ENCODE measurements around the gene TBC1D8.

DNA sequence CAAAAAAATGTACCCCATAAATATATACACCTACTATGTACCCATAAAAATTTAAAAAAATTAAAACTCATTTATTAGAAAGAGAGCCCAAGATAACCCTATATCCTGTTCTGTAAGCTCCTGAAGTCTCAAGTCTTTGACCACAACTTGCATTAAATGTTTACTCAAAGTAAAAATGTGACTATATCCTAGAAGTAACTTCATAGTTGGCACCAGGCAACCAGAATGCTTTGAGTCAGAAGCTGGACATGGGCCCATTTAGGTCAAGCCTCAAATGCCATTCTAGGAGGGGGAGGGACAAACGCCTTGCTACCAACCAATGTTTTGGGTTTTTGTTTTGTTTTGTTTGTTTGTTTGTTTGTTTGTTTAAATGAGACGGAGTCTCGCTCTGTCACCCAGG, 9.3 kb upstream of the TBC1D8 start:
- TF ChIP-seq, protein P1, sequence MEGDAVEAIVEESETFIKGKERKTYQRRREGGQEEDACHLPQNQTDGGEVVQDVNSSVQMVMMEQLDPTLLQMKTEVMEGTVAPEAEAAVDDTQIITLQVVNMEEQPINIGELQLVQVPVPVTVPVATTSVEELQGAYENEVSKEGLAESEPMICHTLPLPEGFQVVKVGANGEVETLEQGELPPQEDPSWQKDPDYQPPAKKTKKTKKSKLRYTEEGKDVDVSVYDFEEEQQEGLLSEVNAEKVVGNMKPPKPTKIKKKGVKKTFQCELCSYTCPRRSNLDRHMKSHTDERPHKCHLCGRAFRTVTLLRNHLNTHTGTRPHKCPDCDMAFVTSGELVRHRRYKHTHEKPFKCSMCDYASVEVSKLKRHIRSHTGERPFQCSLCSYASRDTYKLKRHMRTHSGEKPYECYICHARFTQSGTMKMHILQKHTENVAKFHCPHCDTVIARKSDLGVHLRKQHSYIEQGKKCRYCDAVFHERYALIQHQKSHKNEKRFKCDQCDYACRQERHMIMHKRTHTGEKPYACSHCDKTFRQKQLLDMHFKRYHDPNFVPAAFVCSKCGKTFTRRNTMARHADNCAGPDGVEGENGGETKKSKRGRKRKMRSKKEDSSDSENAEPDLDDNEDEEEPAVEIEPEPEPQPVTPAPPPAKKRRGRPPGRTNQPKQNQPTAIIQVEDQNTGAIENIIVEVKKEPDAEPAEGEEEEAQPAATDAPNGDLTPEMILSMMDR (IDR thresholded peaks at IDR 0.05): no peak
- TF ChIP-seq EZH2 (IDR thresholded peaks at IDR 0.05) (no peak), EZH2phosphoT487 (IDR thresholded peaks at IDR 0.05) (no peak)

Measured in neural progenitor cell (in vitro differentiated cells).